GM12872 (cell line): ENCODE data around the gene SVIL.

Experiments
- CTCF ChIP-seq: IDR thresholded peaks from 3 replicates; pipeline ENCODE4 v1.5.1; 2011; ENCODE audit warnings: low read depth, mild to moderate bottlenecking, low read length, moderate library complexity; ENCODE audit not compliant: insufficient read depth

Gene SVIL

GRCh38 chr10:29417324-29417723, 217.4 kb downstream of the SVIL start:
- no peak for TF ChIP-seq CTCF

GRCh38 chr10:29415876-29416275, 218.9 kb downstream of the SVIL start:
- TF ChIP-seq CTCF: no peak

- TF ChIP-seq CTCF: no peak
Observed at GRCh38 chr10:29414501-29414900, 220.3 kb downstream of the SVIL start.

- no peak for TF ChIP-seq CTCF
Observed at GRCh38 chr10:29412485-29412884, 222.3 kb downstream of the SVIL start.

GRCh38 chr10:29411666-29412315, 223.0 kb downstream of the SVIL start:
- TF ChIP-seq CTCF: no peak

- no peak for TF ChIP-seq CTCF
Observed at GRCh38 chr10:29409241-29410054, 225.3 kb downstream of the SVIL start.

GRCh38 chr10:29408847-29409240, 225.9 kb downstream of the SVIL start:
- TF ChIP-seq CTCF: no peak
